Mesothelial cell of epicardium (in vitro differentiated cells): Measurements from ENCODE around the gene CADPS. TPM values are rescaled to one million over a fixed set of nuclear protein-coding genes. Genes with fewer than 3 reads are reported as not detected.

Experiments used
- DNase-seq, 2 experiments: peaks; one replicate each; pipeline ENCODE4 v3.0.0; 2021; ENCODE audit warnings: low spot score in 2 of 2; ENCODE audit not compliant: unreplicated experiment in 2 of 2
- H3K27ac Mint-ChIP-seq: 2 replicates; pipeline ENCODE4 v1.8.0; 2021; ENCODE audit warnings: mixed read lengths
- H3K27me3 Mint-ChIP-seq: 2 replicates; pipeline ENCODE4 v1.8.0; 2021; ENCODE audit warnings: low read depth, mixed read lengths
- H3K36me3 Mint-ChIP-seq: 2 replicates; pipeline ENCODE4 v1.8.0; 2021; ENCODE audit warnings: mixed read lengths
- H3K4me1 Mint-ChIP-seq: 2 replicates; pipeline ENCODE4 v1.8.0; 2021; ENCODE audit warnings: mixed read lengths
- H3K4me3 Mint-ChIP-seq: 2 replicates; pipeline ENCODE4 v1.8.0; 2021; ENCODE audit warnings: mild to moderate bottlenecking, moderate library complexity, mixed read lengths
- H3K9me3 Mint-ChIP-seq: 2 replicates; pipeline ENCODE4 v1.8.0; 2021; ENCODE audit warnings: mixed read lengths
- CTCF ChIP-seq: fragments of 200-600 bp; sonication (generic); IDR thresholded peaks from one replicate; pipeline ENCODE4 v1.5.0; 2021; ENCODE audit warnings: antibody characterized with exemption; ENCODE audit not compliant: unreplicated experiment
- total RNA-seq: library from RNA; stranded (reverse); gene quantifications from 3 replicates; pipeline ENCODE4 v1.2.1, GENCODE V29; 2021

The CADPS gene
- total RNA-seq, 1 donor from 2014 or later = 4.2 TPM

GRCh38 chr3:62653796-62654195 lies 221.4 kb downstream of the CADPS start:
- Mint-ChIP-seq H3K4me3 (no peak overlapping the region), H3K4me1 (no peaks in the 10 kb centered on the region), H3K36me3 (no peaks in the 10 kb centered on the region), H3K27me3 (peaks cover 54% of the 10 kb centered on the region), H3K9me3 (no peaks in the 10 kb centered on the region), H3K27ac (no peak overlapping the region)
- DNase-seq = no peak
- TF ChIP-seq CTCF = no peak

- no peak for DNase-seq
- Mint-ChIP-seq H3K27me3 (peaks cover 20% of the 10 kb centered on the region), H3K36me3 (no peaks in the 10 kb centered on the region), H3K27ac (no peak overlapping the region), H3K4me1 (no peaks in the 10 kb centered on the region), H3K4me3 (no peak overlapping the region), H3K9me3 (no peaks in the 10 kb centered on the region)
- TF ChIP-seq CTCF = no peak
Measured at GRCh38 chr3:62647711-62648110, 227.5 kb downstream of the CADPS start.

GRCh38 chr3:62644493-62644892 lies 230.7 kb downstream of the CADPS start:
- no peak for DNase-seq
- no peaks in the 10 kb centered on the region for H3K36me3 Mint-ChIP-seq
- no peaks in the 10 kb centered on the region for H3K9me3 Mint-ChIP-seq
- H3K27me3 Mint-ChIP-seq = peaks cover 18% of the 10 kb centered on the region
- no peak overlapping the region for H3K4me3 Mint-ChIP-seq
- H3K4me1 Mint-ChIP-seq = peaks cover 4% of the 10 kb centered on the region
- H3K27ac Mint-ChIP-seq = no peak overlapping the region
- no peak for TF ChIP-seq CTCF

GRCh38 chr3:62638316-62638715 lies 236.9 kb downstream of the CADPS start:
- DNase-seq = no peak
- no peak overlapping the region for H3K4me3 Mint-ChIP-seq
- H3K4me1 Mint-ChIP-seq = peaks cover 4% of the 10 kb centered on the region
- H3K9me3 Mint-ChIP-seq = no peaks in the 10 kb centered on the region
- TF ChIP-seq CTCF = no peak
- no peaks in the 10 kb centered on the region for H3K36me3 Mint-ChIP-seq
- no peak overlapping the region for H3K27ac Mint-ChIP-seq
- H3K27me3 Mint-ChIP-seq = peaks cover 71% of the 10 kb centered on the region

GRCh38 chr3:62636235-62636826 lies 238.9 kb downstream of the CADPS start:
- Mint-ChIP-seq H3K36me3 (no peaks in the 10 kb centered on the region), H3K4me1 (no peaks in the 10 kb centered on the region), H3K9me3 (no peaks in the 10 kb centered on the region), H3K27me3 (peaks cover 83% of the 10 kb centered on the region), H3K4me3 (no peak overlapping the region), H3K27ac (no peak overlapping the region)
- no peak for DNase-seq
- no peak for TF ChIP-seq CTCF
